HEK293 (cell line): ENCODE results near the gene IRF7.
A peak's percentile ranks its signal among the peaks of the same experiment; 100 is the strongest.

Experiments used
- CTCF ChIA-PET: fragments of 350-600 bp; formaldehyde crosslinking; extraction: SDS; loops from one replicate; lab custom pipeline; 2021; ENCODE audit warnings: antibody characterized with exemption; lab: Yijun Ruan, JAX
- POLR2A ChIA-PET: fragments of 300-600 bp; formaldehyde crosslinking; extraction: SDS; loops from one replicate; lab custom pipeline; 2020; ENCODE audit warnings: antibody characterized with exemption, inconsistent platforms; lab: Yijun Ruan, JAX
- H3K27ac ChIP-seq: fragments of 200-500 bp; sonication (Bioruptor generic); 2 replicates; pipeline ENCODE4 v1.5.1; 2014; ENCODE audit warnings: low read depth, low read length, control low read depth, inconsistent platforms; ENCODE audit errors: extremely low read depth
- H3K36me3 ChIP-seq, 2 experiments: fragments of 200-500 bp in 1 of 2; sonication (Bioruptor generic) in 1 of 2; 1 replicate in 1 of 2; 2 replicates in 1 of 2; pipeline ENCODE4 v1.5.1; 2014 to 2017; ENCODE audit warnings: inconsistent platforms in 2 of 2, low read length in 2 of 2; ENCODE audit not compliant: control insufficient read depth in 2 of 2, insufficient read depth in 1 of 2
- H3K4me1 ChIP-seq: fragments of 200-500 bp; sonication (Bioruptor generic); 2 replicates; pipeline ENCODE4 v1.5.1; 2014; ENCODE audit warnings: mild to moderate bottlenecking, low read length, inconsistent platforms; ENCODE audit not compliant: control insufficient read depth, insufficient read depth
- H3K4me3 ChIP-seq: 2 replicates; pipeline ENCODE4 v1.5.1; 2011; ENCODE audit warnings: low read depth, mild to moderate bottlenecking, control low read depth, low read length, moderate library complexity
- H3K9me3 ChIP-seq: fragments of 200-500 bp; sonication (Bioruptor generic); 2 replicates; pipeline ENCODE4 v1.5.1; 2014; ENCODE audit warnings: low read depth, low read length, inconsistent platforms; ENCODE audit not compliant: control insufficient read depth, insufficient read depth
- EGR2 ChIP-seq: fragments of 450-650 bp; formaldehyde crosslinking; IDR thresholded peaks from 2 replicates; pipeline ENCODE4 v1.5.1; 2016; ENCODE audit warnings: low read depth, missing biosample characterization, missing genetic modification characterization
- ZBTB1 ChIP-seq: fragments of 450-650 bp; formaldehyde crosslinking; IDR thresholded peaks from 2 replicates; pipeline ENCODE4 v1.5.1; 2016; ENCODE audit warnings: missing biosample characterization, missing genetic modification characterization
- ZFP3 ChIP-seq: fragments of 450-650 bp; formaldehyde crosslinking; IDR thresholded peaks from 2 replicates; pipeline ENCODE4 v1.5.1; 2016; ENCODE audit warnings: low read depth, missing biosample characterization, missing genetic modification characterization
- ZNF510 ChIP-seq: fragments of 450-650 bp; formaldehyde crosslinking; IDR thresholded peaks from 2 replicates; pipeline ENCODE4 v1.5.1; 2018; ENCODE audit warnings: mild to moderate bottlenecking, missing genetic modification characterization, missing biosample characterization; ENCODE audit not compliant: insufficient replicate concordance
- ZNF521 ChIP-seq: fragments of 450-650 bp; formaldehyde crosslinking; IDR thresholded peaks from 2 replicates; pipeline ENCODE4 v1.5.1; 2017; ENCODE audit warnings: missing biosample characterization, mild to moderate bottlenecking, missing genetic modification characterization
- ZNF529 ChIP-seq: fragments of 450-650 bp; formaldehyde crosslinking; IDR thresholded peaks from 2 replicates; pipeline ENCODE4 v1.5.1; 2017; ENCODE audit warnings: missing genetic modification characterization, missing biosample characterization; ENCODE audit not compliant: insufficient replicate concordance
- ZNF600 ChIP-seq: fragments of 450-650 bp; formaldehyde crosslinking; IDR thresholded peaks from 2 replicates; pipeline ENCODE4 v1.5.1; 2016; ENCODE audit warnings: missing biosample characterization, missing genetic modification characterization
- ZNF629 ChIP-seq: fragments of 450-650 bp; formaldehyde crosslinking; IDR thresholded peaks from 2 replicates; pipeline ENCODE4 v1.5.1; 2017; ENCODE audit warnings: missing biosample characterization, missing genetic modification characterization
- ZSCAN30 ChIP-seq: fragments of 450-650 bp; IDR thresholded peaks from 2 replicates; pipeline ENCODE4 v1.5.1; 2018; ENCODE audit warnings: missing biosample characterization, mild to moderate bottlenecking, missing genetic modification characterization, moderate library complexity
- TF ChIP-seq, protein P1 (sequence below): fragments of 450-650 bp; formaldehyde crosslinking; IDR thresholded peaks from 2 replicates; pipeline ENCODE4 v1.5.1; 2016; ENCODE audit warnings: missing biosample characterization, missing genetic modification characterization
- TF ChIP-seq, protein P2 (sequence below): fragments of 450-650 bp; formaldehyde crosslinking; IDR thresholded peaks from 2 replicates; pipeline ENCODE4 v1.5.1; 2017; ENCODE audit warnings: missing biosample characterization, missing genetic modification characterization
- TF ChIP-seq, protein P3 (sequence below): fragments of 450-650 bp; formaldehyde crosslinking; IDR thresholded peaks from 2 replicates; pipeline ENCODE4 v1.5.1; 2016; ENCODE audit warnings: missing biosample characterization, missing genetic modification characterization
- TF ChIP-seq, protein P4 (sequence below): fragments of 450-650 bp; formaldehyde crosslinking; IDR thresholded peaks from 2 replicates; pipeline ENCODE4 v1.5.1; 2016; ENCODE audit warnings: missing biosample characterization, missing genetic modification characterization

IRF7 gene

DNA sequence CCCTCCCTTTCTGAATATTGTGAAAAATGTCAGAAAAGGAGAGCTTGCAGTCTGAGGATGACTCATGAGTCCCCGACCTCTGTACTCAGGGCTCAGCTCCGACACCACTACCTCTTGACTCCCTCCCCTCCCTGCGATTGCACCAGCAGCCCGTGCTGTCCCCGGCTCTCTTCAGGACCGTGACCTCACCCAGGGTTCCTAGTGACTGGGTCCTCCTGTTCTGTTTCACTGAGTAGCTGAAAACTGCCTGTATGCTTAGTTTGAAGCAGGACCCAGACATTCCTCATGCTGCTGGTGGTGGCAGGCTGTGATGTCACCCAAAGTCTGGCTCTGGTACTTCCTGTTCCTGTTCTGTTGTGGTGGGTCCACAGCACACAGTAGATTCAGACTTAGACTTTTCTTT lies 27.8 kb downstream of the IRF7 start:
- H3K36me3 ChIP-seq, result peaks cover 18 to 91% of the 10 kb centered on the region in 2 experiments; a peak in 2 of 3 replicates
- CTCF ChIA-PET, result interaction anchor here (0.7 kb wide), 2 partner anchors 11 to 52 kb away, joined by 3 to 4 read pairs; no protein-coding TSS in a partner anchor
- POLR2A ChIA-PET, result interaction anchor here (2.5 kb wide), 1 partner anchor 12 kb away, joined by 10 read pairs; the partner anchor contains the start of gene PHRF1
- TF ChIP-seq ZNF629 (tag by site-specific recombination), result peak; percentile 43
- TF ChIP-seq, protein P1, sequence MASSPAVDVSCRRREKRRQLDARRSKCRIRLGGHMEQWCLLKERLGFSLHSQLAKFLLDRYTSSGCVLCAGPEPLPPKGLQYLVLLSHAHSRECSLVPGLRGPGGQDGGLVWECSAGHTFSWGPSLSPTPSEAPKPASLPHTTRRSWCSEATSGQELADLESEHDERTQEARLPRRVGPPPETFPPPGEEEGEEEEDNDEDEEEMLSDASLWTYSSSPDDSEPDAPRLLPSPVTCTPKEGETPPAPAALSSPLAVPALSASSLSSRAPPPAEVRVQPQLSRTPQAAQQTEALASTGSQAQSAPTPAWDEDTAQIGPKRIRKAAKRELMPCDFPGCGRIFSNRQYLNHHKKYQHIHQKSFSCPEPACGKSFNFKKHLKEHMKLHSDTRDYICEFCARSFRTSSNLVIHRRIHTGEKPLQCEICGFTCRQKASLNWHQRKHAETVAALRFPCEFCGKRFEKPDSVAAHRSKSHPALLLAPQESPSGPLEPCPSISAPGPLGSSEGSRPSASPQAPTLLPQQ (tag by site-specific recombination), result 0 out of 2 replicates have a peak, but pooled peaks have one; percentile 32
- TF ChIP-seq ZNF529, result no peak
- peak; percentile 81 for TF ChIP-seq ZNF600 (tag by site-specific recombination)
- no peaks in the 10 kb centered on the region for H3K4me1 ChIP-seq
- no peaks in the 10 kb centered on the region for H3K9me3 ChIP-seq
- no peak overlapping the region for H3K4me3 ChIP-seq
- H3K27ac ChIP-seq, result no peak overlapping the region

DNA sequence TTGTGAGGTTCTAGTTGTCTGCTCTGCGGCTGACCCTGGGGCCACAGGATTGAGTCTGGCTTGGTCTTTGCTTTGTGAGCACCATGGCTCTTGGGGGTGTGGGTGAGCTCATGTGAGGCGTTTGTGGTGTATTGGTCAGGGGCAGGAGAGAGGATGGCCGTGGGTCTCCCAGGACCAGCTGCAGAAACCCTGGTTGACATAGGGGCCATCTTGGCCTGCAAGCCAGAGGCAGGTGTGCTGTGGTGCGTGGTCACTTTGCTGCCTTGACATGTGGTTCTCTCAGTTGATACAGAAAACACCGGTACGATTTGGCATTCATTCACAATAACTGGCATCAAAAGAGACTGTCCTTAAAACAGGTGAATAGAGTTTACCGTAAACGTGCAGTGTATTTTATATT lies 28.2 kb downstream of the IRF7 start:
- no peak overlapping the region for H3K27ac ChIP-seq
- H3K36me3 ChIP-seq, result peaks cover 18 to 90% of the 10 kb centered on the region in 2 experiments; a peak in 2 of 3 replicates
- ChIA-PET POLR2A (interaction anchor here (2.5 kb wide), 1 partner anchor 12 kb away, joined by 10 read pairs; the partner anchor contains the start of gene PHRF1), CTCF (interaction anchor here (0.7 kb wide), 2 partner anchors 11 to 52 kb away, joined by 3 to 4 read pairs; no protein-coding TSS in a partner anchor)
- TF ChIP-seq ZFP3 (tag by site-specific recombination) (no peak), ZSCAN30 (tag by site-specific recombination) (no peak)
- H3K4me3 ChIP-seq, result no peak overlapping the region
- no peaks in the 10 kb centered on the region for H3K4me1 ChIP-seq
- no peaks in the 10 kb centered on the region for H3K9me3 ChIP-seq

DNA sequence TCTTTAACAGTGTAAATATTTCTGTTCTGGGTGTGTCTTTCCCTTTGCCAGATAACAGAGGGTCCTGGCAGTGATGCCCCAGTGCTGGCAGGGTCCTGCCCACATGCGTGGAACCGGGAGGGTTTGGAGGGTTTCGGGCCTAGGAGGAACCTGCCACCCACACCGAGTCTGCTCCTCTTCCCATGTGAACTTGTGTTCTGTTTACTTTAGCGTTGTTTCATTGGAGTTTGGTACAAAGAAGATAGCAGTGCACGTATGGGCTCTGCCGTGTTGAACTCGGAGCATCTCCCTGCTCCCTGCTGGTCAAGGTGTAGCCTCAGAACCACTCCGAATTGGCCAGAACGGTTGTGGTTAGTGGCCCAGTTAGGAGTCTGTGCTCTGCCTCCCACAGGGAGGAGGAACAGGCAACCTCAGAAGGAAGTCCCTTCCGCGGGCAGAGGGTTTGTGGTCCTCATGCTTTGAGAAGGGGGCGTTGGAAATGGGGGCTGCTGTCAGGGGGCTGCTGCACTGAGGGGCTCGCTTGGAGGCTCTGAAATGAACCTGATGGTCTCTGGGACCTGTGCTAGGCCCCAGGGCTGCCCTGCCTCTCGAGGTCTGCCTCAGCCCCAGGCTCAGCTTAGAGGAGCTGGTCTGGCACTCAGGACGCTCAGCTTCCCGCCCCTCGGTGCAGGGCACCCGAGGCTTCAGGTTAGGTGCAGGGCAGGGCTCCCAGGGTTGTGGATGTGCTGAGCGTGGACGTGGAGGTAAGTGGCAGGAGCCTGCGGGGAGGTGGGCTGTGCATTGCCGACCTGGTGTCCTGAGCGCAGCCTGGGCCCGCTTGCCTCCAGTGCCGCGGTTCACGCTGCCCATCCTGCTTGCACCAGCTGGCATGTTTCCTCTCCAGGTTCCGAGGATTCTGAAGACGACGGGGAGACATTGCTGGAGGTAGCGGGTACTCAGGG lies 29.1 kb downstream of the IRF7 start:
- TF ChIP-seq ZNF600 (tag by site-specific recombination), result 0 out of 2 replicates have a peak, but pooled peaks have one; percentile 23
- TF ChIP-seq ZBTB1 (tag by site-specific recombination), result no peak
- TF ChIP-seq, protein P2, sequence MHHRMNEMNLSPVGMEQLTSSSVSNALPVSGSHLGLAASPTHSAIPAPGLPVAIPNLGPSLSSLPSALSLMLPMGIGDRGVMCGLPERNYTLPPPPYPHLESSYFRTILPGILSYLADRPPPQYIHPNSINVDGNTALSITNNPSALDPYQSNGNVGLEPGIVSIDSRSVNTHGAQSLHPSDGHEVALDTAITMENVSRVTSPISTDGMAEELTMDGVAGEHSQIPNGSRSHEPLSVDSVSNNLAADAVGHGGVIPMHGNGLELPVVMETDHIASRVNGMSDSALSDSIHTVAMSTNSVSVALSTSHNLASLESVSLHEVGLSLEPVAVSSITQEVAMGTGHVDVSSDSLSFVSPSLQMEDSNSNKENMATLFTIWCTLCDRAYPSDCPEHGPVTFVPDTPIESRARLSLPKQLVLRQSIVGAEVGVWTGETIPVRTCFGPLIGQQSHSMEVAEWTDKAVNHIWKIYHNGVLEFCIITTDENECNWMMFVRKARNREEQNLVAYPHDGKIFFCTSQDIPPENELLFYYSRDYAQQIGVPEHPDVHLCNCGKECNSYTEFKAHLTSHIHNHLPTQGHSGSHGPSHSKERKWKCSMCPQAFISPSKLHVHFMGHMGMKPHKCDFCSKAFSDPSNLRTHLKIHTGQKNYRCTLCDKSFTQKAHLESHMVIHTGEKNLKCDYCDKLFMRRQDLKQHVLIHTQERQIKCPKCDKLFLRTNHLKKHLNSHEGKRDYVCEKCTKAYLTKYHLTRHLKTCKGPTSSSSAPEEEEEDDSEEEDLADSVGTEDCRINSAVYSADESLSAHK (tag by site-specific recombination), result no peak
- TF ChIP-seq ZNF510 (tag by site-specific recombination), result no peak
- TF ChIP-seq, protein P3, sequence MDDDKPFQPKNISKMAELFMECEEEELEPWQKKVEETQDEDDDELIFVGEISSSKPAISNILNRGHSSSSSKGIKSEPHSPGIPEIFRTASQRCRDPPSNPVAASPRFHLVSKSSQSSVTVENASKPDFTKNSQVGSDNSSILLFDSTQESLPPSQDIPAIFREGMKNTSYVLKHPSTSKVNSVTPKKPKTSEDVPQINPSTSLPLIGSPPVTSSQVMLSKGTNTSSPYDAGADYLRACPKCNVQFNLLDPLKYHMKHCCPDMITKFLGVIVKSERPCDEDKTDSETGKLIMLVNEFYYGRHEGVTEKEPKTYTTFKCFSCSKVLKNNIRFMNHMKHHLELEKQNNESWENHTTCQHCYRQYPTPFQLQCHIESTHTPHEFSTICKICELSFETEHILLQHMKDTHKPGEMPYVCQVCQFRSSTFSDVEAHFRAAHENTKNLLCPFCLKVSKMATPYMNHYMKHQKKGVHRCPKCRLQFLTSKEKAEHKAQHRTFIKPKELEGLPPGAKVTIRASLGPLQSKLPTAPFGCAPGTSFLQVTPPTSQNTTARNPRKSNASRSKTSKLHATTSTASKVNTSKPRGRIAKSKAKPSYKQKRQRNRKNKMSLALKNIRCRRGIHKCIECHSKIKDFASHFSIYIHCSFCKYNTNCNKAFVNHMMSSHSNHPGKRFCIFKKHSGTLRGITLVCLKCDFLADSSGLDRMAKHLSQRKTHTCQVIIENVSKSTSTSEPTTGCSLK (tag by site-specific recombination), result no peak
- TF ChIP-seq ZNF521 (tag by site-specific recombination), result no peak
- TF ChIP-seq, protein P4, sequence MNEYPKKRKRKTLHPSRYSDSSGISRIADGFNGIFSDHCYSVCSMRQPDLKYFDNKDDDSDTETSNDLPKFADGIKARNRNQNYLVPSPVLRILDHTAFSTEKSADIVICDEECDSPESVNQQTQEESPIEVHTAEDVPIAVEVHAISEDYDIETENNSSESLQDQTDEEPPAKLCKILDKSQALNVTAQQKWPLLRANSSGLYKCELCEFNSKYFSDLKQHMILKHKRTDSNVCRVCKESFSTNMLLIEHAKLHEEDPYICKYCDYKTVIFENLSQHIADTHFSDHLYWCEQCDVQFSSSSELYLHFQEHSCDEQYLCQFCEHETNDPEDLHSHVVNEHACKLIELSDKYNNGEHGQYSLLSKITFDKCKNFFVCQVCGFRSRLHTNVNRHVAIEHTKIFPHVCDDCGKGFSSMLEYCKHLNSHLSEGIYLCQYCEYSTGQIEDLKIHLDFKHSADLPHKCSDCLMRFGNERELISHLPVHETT (tag by site-specific recombination), result no peak
- TF ChIP-seq EGR2 (tag by site-specific recombination), result no peak
- Histone ChIP-seq H3K4me1 (no peaks in the 10 kb centered on the region), H3K4me3 (no peak overlapping the region), H3K27ac (no peak overlapping the region), H3K36me3 (peaks cover 14 to 91% of the 10 kb centered on the region in 2 experiments; a peak in 2 of 3 replicates), H3K9me3 (no peaks in the 10 kb centered on the region)
- ChIA-PET CTCF (no interaction called here), POLR2A (no interaction called here)
